Neural cell (in vitro differentiated cells): Measurements from ENCODE around the gene PRR36.

Experiments
- CTCF ChIP-seq: fragments of 450-650 bp; IDR thresholded peaks from 2 replicates; pipeline ENCODE4 v1.5.1; 2014; ENCODE audit warnings: antibody characterized with exemption, mild to moderate bottlenecking, moderate library complexity; ENCODE audit not compliant: poor library complexity, severe bottlenecking
- EP300 ChIP-seq: fragments of 450-650 bp; conservative IDR thresholded peaks from 2 replicates; pipeline ENCODE4 v1.6.1; 2014; ENCODE audit warnings: antibody characterized with exemption, mild to moderate bottlenecking, moderate library complexity; ENCODE audit not compliant: poor library complexity, severe bottlenecking
- EZH2 ChIP-seq: fragments of 200-600, 300-800 bp; shearing (Covaris generic), sonication (generic); IDR thresholded peaks from 2 replicates; pipeline ENCODE4 v1.6.1; 2014; ENCODE audit warnings: antibody characterized with exemption, low read length, borderline replicate concordance, mild to moderate bottlenecking; ENCODE audit not compliant: insufficient read depth, poor library complexity, severe bottlenecking
- MXI1 ChIP-seq: fragments of 450-650 bp; conservative IDR thresholded peaks from 2 replicates; pipeline ENCODE4 v1.6.1; 2014; ENCODE audit warnings: antibody characterized with exemption, mild to moderate bottlenecking; ENCODE audit not compliant: poor library complexity, severe bottlenecking
- POLR2AphosphoS5 ChIP-seq: IDR thresholded peaks from 2 replicates; pipeline ENCODE4 v1.6.1; 2012
- RAD21 ChIP-seq: fragments of 450-650 bp; conservative IDR thresholded peaks from 2 replicates; pipeline ENCODE4 v1.6.1; 2014; ENCODE audit warnings: antibody characterized with exemption, mild to moderate bottlenecking, moderate library complexity
- REST ChIP-seq: IDR thresholded peaks from 2 replicates; pipeline ENCODE4 v1.6.1; 2012; ENCODE audit warnings: borderline replicate concordance
- TAF1 ChIP-seq: IDR thresholded peaks from 2 replicates; pipeline ENCODE4 v1.6.1; 2012; ENCODE audit warnings: low read depth

GRCh38 chr19:7863971-7864689 lies 10.1 kb downstream of the PRR36 start:
- TF ChIP-seq EZH2 (no peak), CTCF (no peak), POLR2AphosphoS5 (no peak), MXI1 (no peak), TAF1 (no peak), RAD21 (no peak), REST (no peak), EP300 (no peak)
